B cell (primary cell): ENCODE measurements around the gene SENP3. TPM values are rescaled to one million over a fixed set of nuclear protein-coding genes. Genes with fewer than 3 reads are reported as not detected.

Experiments
- ATAC-seq: fragments of 200-7000 bp; cut with Tn5 transposase; one replicate; pipeline ENCODE4 v1.10.0; 2021; ENCODE audit warnings: low read depth, mild to moderate bottlenecking, moderate number of reproducible peaks, moderate library complexity
- CTCF ChIA-PET: fragments of 350-600 bp; sonication (Branson Sonifier 250); formaldehyde crosslinking; loops from one replicate; lab custom pipeline; 2021; ENCODE audit warnings: antibody characterized with exemption, inconsistent platforms; lab: Charles Lee
- POLR2A ChIA-PET: fragments of 350-600 bp; sonication (Branson Sonifier 250); formaldehyde crosslinking; loops from one replicate; lab custom pipeline; 2021; ENCODE audit warnings: antibody characterized with exemption; lab: Charles Lee
- DNase-seq: peaks from one replicate; pipeline ENCODE4 v3.0.0; 2013
- H2AFZ ChIP-seq: 2 replicates; pipeline ENCODE4 v1.6.1; 2012; ENCODE audit warnings: mild to moderate bottlenecking, low read depth, low read length; ENCODE audit not compliant: insufficient read depth, poor library complexity, severe bottlenecking
- H3K27ac ChIP-seq, 2 donors: 1 replicate in 1 of 2; 2 replicates in 1 of 2; pipeline ENCODE4 v1.5.1; 2012 to 2013; ENCODE audit warnings: low read length in 2 of 2, mild to moderate bottlenecking in 2 of 2, moderate library complexity in 1 of 2
- H3K27me3 ChIP-seq, 4 experiments: fragments of 200-600 bp in 1 of 4; sonication (generic) in 1 of 4; replicated peaks in 1 of 4; 1 replicate in 2 of 4; 2 replicates in 2 of 4; pipeline versions ENCODE4 v1.6.1 to v1.7.0; 2013 to 2016; ENCODE audit warnings: low read length in 3 of 4, mild to moderate bottlenecking in 2 of 4, mixed read lengths in 1 of 4, moderate library complexity in 1 of 4; ENCODE audit not compliant: insufficient read depth in 4 of 4, control insufficient read depth in 3 of 4; ENCODE audit errors: control extremely low read depth in 1 of 4
- H3K36me3 ChIP-seq, 2 experiments: replicated peaks in 1 of 2; 1 replicate in 1 of 2; 2 replicates in 1 of 2; pipeline versions ENCODE4 v1.6.1 to v1.7.1; 2013; ENCODE audit warnings: low read length in 1 of 2; ENCODE audit not compliant: insufficient read depth in 2 of 2, control insufficient read depth in 1 of 2; ENCODE audit errors: control extremely low read depth in 1 of 2, extremely low read depth in 1 of 2
- H3K4me1 ChIP-seq, 2 donors: fragments of 200-600 bp in 1 of 2; sonication (generic) in 1 of 2; 1 replicate in 1 of 2; 2 replicates in 1 of 2; pipeline versions ENCODE4 v1.5.1 to v1.6.1; 2013 to 2017; ENCODE audit warnings: low read length in 2 of 2; ENCODE audit not compliant: control insufficient read depth in 2 of 2, insufficient read depth in 2 of 2
- H3K4me2 ChIP-seq: replicated peaks from 2 replicates; pipeline ENCODE3; 2012; ENCODE audit warnings: mild to moderate bottlenecking, low read depth, low read length; ENCODE audit not compliant: poor library complexity, severe bottlenecking
- H3K4me3 ChIP-seq, 5 experiments: fragments of 200-600 bp in 1 of 5; sonication (generic) in 1 of 5; 1 replicate in 3 of 5; 2 replicates in 2 of 5; pipeline versions ENCODE4 v1.5.1 to v1.7.0; 2011 to 2016; ENCODE audit warnings: low read length in 4 of 5, mild to moderate bottlenecking in 4 of 5, low read depth in 2 of 5, control low read depth in 1 of 5, moderate library complexity in 1 of 5; ENCODE audit not compliant: insufficient read depth in 1 of 5; ENCODE audit errors: control extremely low read depth in 1 of 5, extremely low read depth in 1 of 5
- H3K79me2 ChIP-seq: fragments of 200-600 bp; sonication (generic); one replicate; pipeline ENCODE4 v1.6.0; 2016; ENCODE audit warnings: low read length; ENCODE audit not compliant: control insufficient read depth, insufficient read depth
- H3K9ac ChIP-seq: fragments of 200-600 bp; sonication (generic); 2 replicates; pipeline ENCODE4 v1.6.1; 2017; ENCODE audit warnings: mild to moderate bottlenecking, low read length, moderate library complexity
- H3K9me3 ChIP-seq, 3 donors: one replicate each; pipeline versions ENCODE4 v1.6.1 to v1.7.1; 2013; ENCODE audit warnings: low read length in 2 of 3; ENCODE audit not compliant: control insufficient read depth in 2 of 3, insufficient read depth in 1 of 3; ENCODE audit errors: control extremely low read depth in 1 of 3
- H4K20me1 ChIP-seq: 2 replicates; pipeline ENCODE4 v1.6.0; 2012; ENCODE audit warnings: mild to moderate bottlenecking, low read length; ENCODE audit not compliant: insufficient read depth, control insufficient read depth, poor library complexity, severe bottlenecking
- H3K27ac Mint-ChIP-seq: one replicate; pipeline ENCODE4 v1.8.0; 2021; ENCODE audit warnings: mixed read lengths
- H3K27me3 Mint-ChIP-seq: one replicate; pipeline ENCODE4 v1.8.0; 2021; ENCODE audit warnings: mixed read lengths
- H3K4me1 Mint-ChIP-seq: one replicate; pipeline ENCODE4 v1.8.0; 2021; ENCODE audit warnings: mixed read lengths
- H3K4me3 Mint-ChIP-seq: one replicate; pipeline ENCODE4 v1.8.0; 2021; ENCODE audit warnings: mixed read lengths
- H3K9me3 Mint-ChIP-seq: one replicate; pipeline ENCODE4 v1.8.0; 2022; ENCODE audit warnings: mixed read lengths; ENCODE audit not compliant: insufficient read depth
- CTCF ChIP-seq: fragments of 200-600 bp; IDR thresholded peaks from one replicate; pipeline ENCODE4 v1.8.0; 2022; ENCODE audit warnings: antibody characterized with exemption, mild to moderate bottlenecking
- EZH2 ChIP-seq: IDR thresholded peaks from 2 replicates; pipeline ENCODE4 v1.6.1; 2012; ENCODE audit warnings: borderline replicate concordance, low read depth, mild to moderate bottlenecking, moderate library complexity, low read length; ENCODE audit not compliant: insufficient read depth, poor library complexity, severe bottlenecking
- WGBS: methylation state at CpG from one replicate; pipeline ENCODE4 v1.1.5; 2013; ENCODE audit warnings: missing lambda C conversion rate; ENCODE audit not compliant: insufficient coverage; 5-methylcytosine and 5-hydroxymethylcytosine counted together
- intact Hi-C: fragments of 100-400 bp; cut with micrococcal nuclease; formaldehyde crosslinking; loops from one replicate; pipeline ENCODE4 v1.10.0; 2022
- polyA plus RNA-seq: library from polyadenylated mRNA; depleted of rRNA; stranded (reverse); fragments of >200 nt; gene quantifications from 2 replicates; pipeline ENCODE4 v1.2.3, GENCODE V29; 2012
- total RNA-seq, 2 donors: library from RNA; stranded (reverse); fragments of 120-200 nt in 1 of 2; gene quantifications; 1 replicate in 1 of 2; 2 replicates in 1 of 2; pipeline versions ENCODE4 v1.2.3 to v1.2.4, GENCODE V29; 2013 to 2022

The SENP3 gene
- total and polyA plus RNA-seq, 2 donors (not counting 1 experiment from before 2014, with no cell fraction given), result 45.1 to 57.1 TPM

GRCh38 chr17:7560172-7561027, 1.3 kb upstream of the SENP3 start:
- DNase-seq (peak; percentile 76), ATAC-seq (peak; percentile 26)
- ChIA-PET CTCF (interaction anchor here (0.5 to 25.0 kb wide), 44 partner anchors 10 to 424 kb away, joined by 3 to 666 read pairs (median 5); partner anchors contain the start of genes ACAP1, CD68, FXR2 and MPDU1), POLR2A (interaction anchor here (0.5 to 4.3 kb wide), 17 partner anchors 8 to 283 kb away, joined by 3 to 32 read pairs (median 4); partner anchors contain the start of genes MPDU1, POLR2A, TP53 and ZBTB4)
- Mint-ChIP-seq H3K4me3 (peak overlapping the region; percentile 97), H3K27ac (peak overlapping the region; percentile 98), H3K9me3 (no peaks in the 10 kb centered on the region), H3K4me1 (peaks cover 56% of the 10 kb centered on the region), H3K27me3 (no peaks in the 10 kb centered on the region)
- intact Hi-C loops, result loop anchor here (1.0 to 5.0 kb wide), 11 partner anchors 8 to 323 kb away; partner anchors contain the start of genes ELP5, MPDU1, PHF23 and POLR2A
- WGBS, result 11% methylated on average over 10 of the region's 22 CpGs
- H3K79me2 ChIP-seq, result peaks cover 48% of the 10 kb centered on the region
- H3K27me3 ChIP-seq, result no peaks in the 10 kb centered on the region
- H3K27ac ChIP-seq, result peak overlapping the region; percentile 97
- H2AFZ ChIP-seq, result peak overlapping the region; percentile 81
- H4K20me1 ChIP-seq, result peaks cover 17% of the 10 kb centered on the region
- H3K4me3 ChIP-seq, result peak overlapping the region in 4 of 5 experiments; percentile 79 to 95 (median 82)
- peaks cover 41 to 61% of the 10 kb centered on the region in 2 donors for H3K4me1 ChIP-seq
- H3K9ac ChIP-seq, result peak overlapping the region; percentile 8
- no peaks in the 10 kb centered on the region for H3K9me3 ChIP-seq
- peaks cover 2 to 26% of the 10 kb centered on the region in 2 experiments for H3K36me3 ChIP-seq
- peak overlapping the region; percentile 96 for H3K4me2 ChIP-seq
- no peak for TF ChIP-seq CTCF
- TF ChIP-seq EZH2, result no peak
